ENCODE data around the gene CLCN5.

GRCh38 chrX:49978176-49978575 is 55.8 kb downstream of the CLCN5 start:
- TF ChIP-seq, protein P1, sequence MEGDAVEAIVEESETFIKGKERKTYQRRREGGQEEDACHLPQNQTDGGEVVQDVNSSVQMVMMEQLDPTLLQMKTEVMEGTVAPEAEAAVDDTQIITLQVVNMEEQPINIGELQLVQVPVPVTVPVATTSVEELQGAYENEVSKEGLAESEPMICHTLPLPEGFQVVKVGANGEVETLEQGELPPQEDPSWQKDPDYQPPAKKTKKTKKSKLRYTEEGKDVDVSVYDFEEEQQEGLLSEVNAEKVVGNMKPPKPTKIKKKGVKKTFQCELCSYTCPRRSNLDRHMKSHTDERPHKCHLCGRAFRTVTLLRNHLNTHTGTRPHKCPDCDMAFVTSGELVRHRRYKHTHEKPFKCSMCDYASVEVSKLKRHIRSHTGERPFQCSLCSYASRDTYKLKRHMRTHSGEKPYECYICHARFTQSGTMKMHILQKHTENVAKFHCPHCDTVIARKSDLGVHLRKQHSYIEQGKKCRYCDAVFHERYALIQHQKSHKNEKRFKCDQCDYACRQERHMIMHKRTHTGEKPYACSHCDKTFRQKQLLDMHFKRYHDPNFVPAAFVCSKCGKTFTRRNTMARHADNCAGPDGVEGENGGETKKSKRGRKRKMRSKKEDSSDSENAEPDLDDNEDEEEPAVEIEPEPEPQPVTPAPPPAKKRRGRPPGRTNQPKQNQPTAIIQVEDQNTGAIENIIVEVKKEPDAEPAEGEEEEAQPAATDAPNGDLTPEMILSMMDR (IDR thresholded peaks at IDR 0.05): no peak
- no peak for TF ChIP-seq POLR2A (IDR thresholded peaks at IDR 0.05)
